A673 (cell line): ENCODE data around the gene NSL1. TPM values are rescaled to one million over a fixed set of nuclear protein-coding genes. Genes with fewer than 3 reads are reported as not detected.

ENCODE experiments used
- BruUV-seq: library from RNA; stranded (reverse); fragments of 400-500 nt; replicated peaks from 2 replicates; lab custom pipeline; 2021; lab: Mats Ljungman, UMichigan
- CTCF ChIA-PET: fragments of 300-600 bp; sonication (Branson Sonifier 250); formaldehyde crosslinking; loops from one replicate; lab custom pipeline; 2022; ENCODE audit warnings: antibody characterized with exemption; lab: Charles Lee
- POLR2A ChIA-PET: fragments of 300-600 bp; sonication (Branson Sonifier 250); formaldehyde crosslinking; loops from one replicate; lab custom pipeline; 2022; ENCODE audit warnings: antibody characterized with exemption; ENCODE audit not compliant: low non-redundant PET; lab: Charles Lee
- DNase-seq: peaks from one replicate; pipeline ENCODE4 v3.0.0-alpha.2; 2015; ENCODE audit warnings: low spot score
- H3K27ac ChIP-seq: fragments of 200-600 bp; sonication (generic); 2 replicates; pipeline ENCODE4 v1.5.1; 2016; ENCODE audit warnings: mixed run types, low read depth, mild to moderate bottlenecking, mixed read lengths, antibody characterized with exemption, low read length; ENCODE audit not compliant: poor library complexity, severe bottlenecking
- H3K27me3 ChIP-seq: fragments of 200-600 bp; sonication (generic); replicated peaks from 2 replicates; pipeline ENCODE4 v1.6.1; 2017; ENCODE audit warnings: mixed run types, low read depth, mild to moderate bottlenecking, mixed read lengths, antibody characterized with exemption, low read length; ENCODE audit not compliant: insufficient read depth, poor library complexity
- H3K36me3 ChIP-seq: fragments of 200-600 bp; sonication (generic); 2 replicates; pipeline ENCODE4 v1.6.1; 2016; ENCODE audit warnings: mixed run types, mild to moderate bottlenecking, mixed read lengths, antibody characterized with exemption, low read length; ENCODE audit not compliant: insufficient read depth, poor library complexity, severe bottlenecking
- H3K4me1 ChIP-seq: fragments of 200-600 bp; sonication (generic); 2 replicates; pipeline ENCODE4 v1.6.1; 2017; ENCODE audit warnings: mixed run types, mild to moderate bottlenecking, mixed read lengths, antibody characterized with exemption, low read length; ENCODE audit not compliant: insufficient read depth, poor library complexity, severe bottlenecking
- H3K4me3 ChIP-seq: fragments of 200-600 bp; sonication (generic); 2 replicates; pipeline ENCODE4 v1.5.1; 2016; ENCODE audit warnings: low read depth, mixed run types, mild to moderate bottlenecking, mixed read lengths, low read length; ENCODE audit not compliant: poor library complexity, severe bottlenecking
- H3K9me3 ChIP-seq: fragments of 200-600 bp; sonication (generic); 2 replicates; pipeline ENCODE4 v1.6.1; 2016; ENCODE audit warnings: mixed run types, low read depth, mild to moderate bottlenecking, mixed read lengths, antibody characterized with exemption, low read length; ENCODE audit not compliant: poor library complexity, severe bottlenecking
- EZH2 ChIP-seq: fragments of 200-600 bp; sonication (generic); IDR thresholded peaks from 2 replicates; pipeline ENCODE4 v1.6.1; 2017; ENCODE audit warnings: borderline replicate concordance, low read depth, mild to moderate bottlenecking, mixed read lengths, antibody characterized with exemption, low read length; ENCODE audit not compliant: poor library complexity, severe bottlenecking
- intact Hi-C: fragments of 100-400 bp; cut with micrococcal nuclease; formaldehyde crosslinking; loops from one replicate; pipeline ENCODE4 v1.10.0; 2022; ENCODE audit not compliant: unreplicated experiment
- total RNA-seq: library from RNA; stranded (reverse); gene quantifications from 2 replicates; pipeline ENCODE4 v1.2.3, GENCODE V29; 2021
- TF ChIP-seq, protein P1 (sequence below): fragments of 300-800, 200-600 bp; sonication (generic); conservative IDR thresholded peaks from 2 replicates; pipeline ENCODE4 v1.5.1; 2017; ENCODE audit warnings: low read depth, mild to moderate bottlenecking, antibody characterized with exemption, low read length, moderate library complexity, mixed read lengths

Gene NSL1
- total RNA-seq, 1 experiment from 2014 or later = 48.5 TPM

DNA sequence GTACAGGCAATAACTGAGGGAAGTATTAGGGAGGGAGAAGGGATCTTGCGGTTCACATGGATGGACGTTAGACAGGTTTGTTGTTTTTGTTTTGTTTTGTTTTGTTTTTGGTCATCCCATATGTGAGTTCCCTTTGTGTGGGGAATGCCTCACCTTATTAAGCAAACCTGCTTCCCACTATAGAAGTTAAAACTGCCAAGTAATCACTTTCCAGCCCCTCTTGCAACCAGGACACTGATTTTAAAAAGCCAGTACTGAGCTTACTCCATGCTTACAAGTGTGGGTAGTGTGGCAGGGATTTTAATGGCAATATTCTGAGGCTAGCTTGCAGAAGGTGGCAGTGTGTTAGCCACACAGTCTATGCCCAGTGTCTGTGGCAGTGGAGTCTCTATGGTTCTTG, 29.4 kb upstream of the NSL1 start:
- Histone ChIP-seq H3K4me1 (no peaks in the 10 kb centered on the region), H3K27ac (no peak overlapping the region), H3K4me3 (no peak overlapping the region), H3K36me3 (no peaks in the 10 kb centered on the region), H3K9me3 (peaks cover 11% of the 10 kb centered on the region), H3K27me3 (no peaks in the 10 kb centered on the region)
- no TSS peak for BruUV-seq
- CTCF ChIA-PET = no interaction called here
- no peak for DNase-seq
- POLR2A ChIA-PET = no interaction called here
- intact Hi-C loops = no loop called here
- no peak for TF ChIP-seq EZH2
- TF ChIP-seq, protein P1, sequence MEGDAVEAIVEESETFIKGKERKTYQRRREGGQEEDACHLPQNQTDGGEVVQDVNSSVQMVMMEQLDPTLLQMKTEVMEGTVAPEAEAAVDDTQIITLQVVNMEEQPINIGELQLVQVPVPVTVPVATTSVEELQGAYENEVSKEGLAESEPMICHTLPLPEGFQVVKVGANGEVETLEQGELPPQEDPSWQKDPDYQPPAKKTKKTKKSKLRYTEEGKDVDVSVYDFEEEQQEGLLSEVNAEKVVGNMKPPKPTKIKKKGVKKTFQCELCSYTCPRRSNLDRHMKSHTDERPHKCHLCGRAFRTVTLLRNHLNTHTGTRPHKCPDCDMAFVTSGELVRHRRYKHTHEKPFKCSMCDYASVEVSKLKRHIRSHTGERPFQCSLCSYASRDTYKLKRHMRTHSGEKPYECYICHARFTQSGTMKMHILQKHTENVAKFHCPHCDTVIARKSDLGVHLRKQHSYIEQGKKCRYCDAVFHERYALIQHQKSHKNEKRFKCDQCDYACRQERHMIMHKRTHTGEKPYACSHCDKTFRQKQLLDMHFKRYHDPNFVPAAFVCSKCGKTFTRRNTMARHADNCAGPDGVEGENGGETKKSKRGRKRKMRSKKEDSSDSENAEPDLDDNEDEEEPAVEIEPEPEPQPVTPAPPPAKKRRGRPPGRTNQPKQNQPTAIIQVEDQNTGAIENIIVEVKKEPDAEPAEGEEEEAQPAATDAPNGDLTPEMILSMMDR = no peak

DNA sequence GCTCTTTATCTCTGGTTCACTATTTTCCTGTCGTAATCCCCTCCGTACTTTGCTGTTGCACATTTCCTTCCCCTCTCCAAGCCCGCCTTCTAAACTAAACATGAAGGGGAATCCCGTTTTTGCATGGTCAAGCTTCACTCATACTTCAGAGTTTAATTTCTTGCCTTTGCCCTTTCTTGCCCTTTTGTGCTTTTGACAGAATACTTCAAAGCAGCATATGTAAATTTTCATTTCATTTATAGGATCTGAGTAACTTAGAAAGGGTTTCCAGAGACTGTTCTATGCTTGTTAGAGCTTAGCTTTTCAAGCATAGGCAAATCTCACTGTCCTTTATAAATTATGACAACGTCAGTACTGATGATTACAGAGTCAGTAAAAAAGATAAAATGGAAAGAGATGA, 28.1 kb upstream of the NSL1 start:
- H3K36me3 ChIP-seq = no peaks in the 10 kb centered on the region
- ChIA-PET CTCF (no interaction called here), POLR2A (no interaction called here)

DNA sequence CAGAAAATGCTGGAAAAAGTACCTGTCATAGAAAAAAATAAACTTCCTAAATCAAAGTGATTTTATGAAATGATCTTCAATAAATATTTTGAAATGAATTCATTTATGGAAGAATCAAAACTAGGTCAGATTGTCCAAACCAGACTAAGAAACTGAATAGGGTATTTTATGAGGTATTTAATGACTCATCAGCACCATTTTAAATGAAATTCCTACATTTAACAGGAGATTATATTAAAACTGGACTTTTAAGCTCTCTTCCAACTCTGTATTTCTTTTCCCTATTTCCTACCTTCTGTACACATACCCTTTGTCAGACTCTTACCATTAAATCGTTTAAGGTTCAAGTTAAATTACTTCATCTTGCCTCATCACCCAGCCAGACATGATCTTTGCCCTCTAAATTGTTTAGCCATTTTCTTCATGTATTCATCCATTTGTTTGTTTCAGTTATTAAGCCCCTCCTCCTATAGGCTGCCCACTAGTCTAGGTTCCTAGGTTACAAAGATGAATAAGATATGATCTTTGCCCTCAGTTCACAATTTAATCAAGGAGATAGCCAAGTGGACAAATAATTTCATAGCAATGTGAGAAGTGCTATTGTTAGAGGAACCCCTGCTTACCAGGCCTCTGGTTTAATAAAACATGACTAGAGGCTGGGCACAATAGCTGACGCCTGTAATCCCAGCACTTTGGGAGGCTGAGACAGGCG, 25.1 kb upstream of the NSL1 start:
- intact Hi-C loops = loop anchor here (5.0 kb wide), 1 partner anchor 181 kb away; no protein-coding TSS in a partner anchor
- ChIA-PET CTCF (no interaction called here), POLR2A (no interaction called here)
- Histone ChIP-seq H3K4me3 (no peak overlapping the region), H3K9me3 (no peaks in the 10 kb centered on the region), H3K4me1 (no peaks in the 10 kb centered on the region), H3K36me3 (no peaks in the 10 kb centered on the region), H3K27ac (no peak overlapping the region), H3K27me3 (no peaks in the 10 kb centered on the region)
- no peak for DNase-seq
- TF ChIP-seq EZH2 = no peak
- TF ChIP-seq, protein P1 = no peak
- BruUV-seq = no TSS peak

More for the DNA sequence above, 28.1 kb upstream of the NSL1 start:
- BruUV-seq = no TSS peak
- intact Hi-C loops = loop anchor here (5.0 kb wide), 1 partner anchor 178 kb away; no protein-coding TSS in a partner anchor
- Histone ChIP-seq H3K4me3 (no peak overlapping the region), H3K27ac (no peak overlapping the region), H3K4me1 (no peaks in the 10 kb centered on the region), H3K27me3 (no peaks in the 10 kb centered on the region), H3K9me3 (no peaks in the 10 kb centered on the region)
- no peak for TF ChIP-seq EZH2
- TF ChIP-seq, protein P1 = no peak
- no peak for DNase-seq
